NCI-H345 (cell line): Measurements from ENCODE around the gene PTPN1.
"Not testable (repeated sequence)": the region's sequence is repeated elsewhere in the genome, so short reads cannot be mapped to it uniquely, and the experiment has no call there.

Source experiments
- DNase-seq: peaks from one replicate; lab custom pipeline; 2025; lab: John Stamatoyannopoulos, UW

PTPN1 gene

GRCh38 chr20:50557549-50558134 is 47.5 kb downstream of the PTPN1 start:
- DNase-seq: no peak

GRCh38 chr20:50558483-50558925 is 48.3 kb downstream of the PTPN1 start:
- DNase-seq: no peak

- DNase-seq: no peak
Observed at GRCh38 chr20:50559149-50559548, 49.0 kb downstream of the PTPN1 start.

GRCh38 chr20:50559856-50560638 is 49.9 kb downstream of the PTPN1 start:
- DNase-seq: no peak

- no peak for DNase-seq
Observed at GRCh38 chr20:50560867-50561266, 50.7 kb downstream of the PTPN1 start.

- no peak for DNase-seq
Observed at GRCh38 chr20:50561379-50562078, 51.3 kb downstream of the PTPN1 start.

- DNase-seq: peak; percentile 97
Observed at GRCh38 chr20:50562262-50562701, 52.1 kb downstream of the PTPN1 start.

- DNase-seq: peak; percentile 99
Observed at GRCh38 chr20:50563133-50563944, 53.2 kb downstream of the PTPN1 start.

GRCh38 chr20:50565383-50565782 is 55.2 kb downstream of the PTPN1 start:
- DNase-seq: no peak

- DNase-seq: no peak
Observed at GRCh38 chr20:50565871-50566270, 55.7 kb downstream of the PTPN1 start.

- DNase-seq: no peak
Observed at GRCh38 chr20:50567860-50568548, 57.8 kb downstream of the PTPN1 start.

- DNase-seq: no peak
Observed at GRCh38 chr20:50568549-50568942, 58.4 kb downstream of the PTPN1 start.

GRCh38 chr20:50569487-50569863 is 59.3 kb downstream of the PTPN1 start:
- not testable (repeated sequence) for DNase-seq

GRCh38 chr20:50569864-50570836 is 60.0 kb downstream of the PTPN1 start:
- DNase-seq: no peak

GRCh38 chr20:50571466-50571865 is 61.3 kb downstream of the PTPN1 start:
- DNase-seq: no peak

GRCh38 chr20:50572938-50573777 is 63.0 kb downstream of the PTPN1 start:
- DNase-seq: peak; percentile 78

GRCh38 chr20:50574108-50574507 is 63.9 kb downstream of the PTPN1 start:
- DNase-seq: no peak

GRCh38 chr20:50574586-50574985 is 64.4 kb downstream of the PTPN1 start:
- DNase-seq: no peak
